HepG2 (cell line): ENCODE results near the gene TPST2.

Experiments
- BCL6 ChIP-seq: IDR thresholded peaks from 2 replicates; pipeline ENCODE4 v1.6.1; 2016; ENCODE audit warnings: missing genetic modification reagents, missing compliant biosample characterization
- CTCF ChIP-seq: sonication (generic); formaldehyde crosslinking; IDR thresholded peaks from 2 replicates; pipeline ENCODE4 v1.5.0; 2020; ENCODE audit warnings: mild to moderate bottlenecking, missing genetic modification reagents, moderate library complexity
- EP300 ChIP-seq, 3 experiments: sonication (generic) in 1 of 3; formaldehyde crosslinking in 1 of 3; IDR thresholded peaks; 2 replicates each; pipeline versions ENCODE4 v1.5.1 to v1.6.1; 2011 to 2020; ENCODE audit warnings: low read depth in 2 of 3, low read length in 2 of 3, borderline replicate concordance in 1 of 3, improper control_type of control experiment in 1 of 3, mild to moderate bottlenecking in 1 of 3, missing genetic modification reagents in 1 of 3, moderate library complexity in 1 of 3
- FIP1L1 ChIP-seq: fragments of 200-400 bp; formaldehyde crosslinking; IDR thresholded peaks from 2 replicates; pipeline ENCODE4 v1.6.1; 2018; ENCODE audit warnings: low read depth, mild to moderate bottlenecking, low read length, moderate library complexity, borderline replicate concordance; ENCODE audit not compliant: insufficient read depth
- GATAD1 ChIP-seq: IDR thresholded peaks from 2 replicates; pipeline ENCODE4 v1.6.1; 2016; ENCODE audit warnings: missing genetic modification reagents, missing compliant biosample characterization
- GLI4 ChIP-seq: sonication (generic); formaldehyde crosslinking; IDR thresholded peaks from 2 replicates; pipeline ENCODE4 v1.5.1; 2020; ENCODE audit warnings: missing genetic modification reagents, mild to moderate bottlenecking, moderate library complexity, borderline replicate concordance
- JUNB ChIP-seq: sonication (generic); formaldehyde crosslinking; IDR thresholded peaks from 2 replicates; pipeline ENCODE4 v1.8.0; 2022; ENCODE audit warnings: missing genetic modification reagents, mild to moderate bottlenecking, borderline replicate concordance
- PATZ1 ChIP-seq: sonication (generic); formaldehyde crosslinking; IDR thresholded peaks from 2 replicates; pipeline ENCODE4 v1.4.0; 2020; ENCODE audit warnings: missing genetic modification reagents
- SRF ChIP-seq: IDR thresholded peaks from 2 replicates; pipeline ENCODE4 v1.6.1; 2011; ENCODE audit warnings: mild to moderate bottlenecking, low read depth, low read length, moderate library complexity
- ZNF318 ChIP-seq: sonication (generic); formaldehyde crosslinking; IDR thresholded peaks from 2 replicates; pipeline ENCODE4 v1.4.0; 2020; ENCODE audit warnings: mild to moderate bottlenecking, missing genetic modification reagents
- ZNF562 ChIP-seq: sonication (generic); formaldehyde crosslinking; IDR thresholded peaks from 2 replicates; pipeline ENCODE4 v1.8.0; 2022; ENCODE audit warnings: missing genetic modification reagents, borderline replicate concordance
- ZNF670 ChIP-seq: sonication (generic); formaldehyde crosslinking; IDR thresholded peaks from 2 replicates; pipeline ENCODE4 v1.8.0; 2022; ENCODE audit warnings: mild to moderate bottlenecking, missing genetic modification reagents, borderline replicate concordance
- ZSCAN29 ChIP-seq: sonication (generic); formaldehyde crosslinking; conservative IDR thresholded peaks from 2 replicates; pipeline ENCODE4 v1.4.0; 2020; ENCODE audit warnings: mild to moderate bottlenecking, missing genetic modification reagents

- TF ChIP-seq BCL6 (CRISPR knock-in tag), result no peak
- TF ChIP-seq EP300 (IDR thresholded peaks at IDR 0.05; ENCODE audit: low read depth in 2 of 2, low read length in 2 of 2), result no peak
- no peak for TF ChIP-seq EP300 (CRISPR knock-in tag; IDR thresholded peaks at IDR 0.05; ENCODE audit: borderline replicate concordance)
- no peak for TF ChIP-seq GATAD1
- TF ChIP-seq PATZ1 (CRISPR knock-in tag), result no peak
- no peak for TF ChIP-seq FIP1L1
- no peak for TF ChIP-seq CTCF (CRISPR knock-in tag)
- TF ChIP-seq ZSCAN29, result no peak
- TF ChIP-seq JUNB (CRISPR knock-in tag), result no peak
- TF ChIP-seq GLI4, result no peak
- no peak for TF ChIP-seq SRF
- TF ChIP-seq ZNF318 (CRISPR knock-in tag), result no peak
- no peak for TF ChIP-seq ZNF562 (CRISPR knock-in tag)
- TF ChIP-seq ZNF670, result no peak
Measured at GRCh38 chr22:26565889-26566288, 24.0 kb downstream of the TPST2 start.
